GM19395 (cell line): ENCODE measurements around the gene FYN.

Experiments used
- ATAC-seq: cut with Tn5 transposase; IDR thresholded peaks from one replicate; pipeline ENCODE4 v1.9.1; 2021; ENCODE audit warnings: mild to moderate bottlenecking, moderate library complexity; ENCODE audit not compliant: unreplicated experiment

The FYN gene

DNA sequence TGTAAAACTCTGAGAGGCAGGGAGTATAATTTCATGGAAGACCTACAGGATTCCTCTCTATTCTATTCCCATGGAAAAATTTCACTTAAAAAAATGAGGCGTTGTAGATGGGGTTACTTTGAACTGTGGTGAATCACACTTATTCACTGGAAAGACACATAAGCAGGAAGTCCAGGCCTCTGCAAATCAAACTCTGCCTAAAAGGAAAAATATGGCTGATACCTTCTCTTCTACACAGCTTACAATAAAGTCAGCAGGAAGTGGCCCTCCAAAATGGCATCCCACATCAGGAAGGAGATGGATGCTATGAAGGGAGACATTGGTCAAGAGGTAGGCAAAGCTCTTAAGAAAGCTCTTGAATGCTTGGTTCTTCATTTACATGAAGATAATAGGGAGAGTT lies 115.9 kb downstream of the FYN start:
- no peak for ATAC-seq

DNA sequence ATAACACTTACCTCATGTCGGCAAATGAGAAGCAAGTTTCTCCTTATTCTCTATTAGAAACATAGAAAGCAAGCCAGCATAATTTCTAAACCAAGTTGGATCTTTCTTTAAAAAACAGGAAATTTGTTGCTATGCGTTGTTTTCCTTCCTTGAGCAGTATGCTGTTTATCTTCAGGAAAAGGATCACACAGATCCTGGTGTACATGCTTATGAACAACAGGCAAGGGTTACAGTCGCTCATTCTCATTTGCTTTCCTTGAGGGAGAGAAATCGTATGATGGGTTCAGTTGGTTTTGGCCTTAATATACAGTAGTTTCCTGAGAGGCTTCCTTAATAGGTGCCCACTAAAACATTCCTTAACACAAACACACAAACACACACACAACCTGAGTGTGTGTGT lies 118.8 kb downstream of the FYN start:
- no peak for ATAC-seq

- no peak for ATAC-seq
Measured at GRCh38 chr6:111753573-111753972, 119.7 kb downstream of the FYN start.

DNA sequence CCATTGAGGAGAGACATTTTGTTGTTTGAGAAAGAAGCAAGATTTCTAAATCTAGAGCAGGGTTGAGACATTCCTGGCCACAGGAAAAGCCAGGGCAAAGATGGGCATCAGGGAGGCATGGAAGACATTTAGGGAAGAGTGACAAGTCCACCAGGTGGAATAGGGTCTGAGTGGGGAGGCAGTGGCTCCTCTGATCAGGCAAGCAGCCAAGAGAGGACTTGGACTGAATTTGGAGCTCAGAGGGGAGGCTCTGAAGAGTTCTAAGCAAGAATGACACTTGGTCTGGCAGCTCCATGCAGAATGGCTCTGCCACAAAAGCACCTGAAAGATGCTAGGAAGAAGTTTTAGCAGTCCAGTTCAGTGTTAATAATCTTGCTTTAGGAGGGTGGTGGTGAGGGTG lies 120.8 kb downstream of the FYN start:
- ATAC-seq, result no peak

DNA sequence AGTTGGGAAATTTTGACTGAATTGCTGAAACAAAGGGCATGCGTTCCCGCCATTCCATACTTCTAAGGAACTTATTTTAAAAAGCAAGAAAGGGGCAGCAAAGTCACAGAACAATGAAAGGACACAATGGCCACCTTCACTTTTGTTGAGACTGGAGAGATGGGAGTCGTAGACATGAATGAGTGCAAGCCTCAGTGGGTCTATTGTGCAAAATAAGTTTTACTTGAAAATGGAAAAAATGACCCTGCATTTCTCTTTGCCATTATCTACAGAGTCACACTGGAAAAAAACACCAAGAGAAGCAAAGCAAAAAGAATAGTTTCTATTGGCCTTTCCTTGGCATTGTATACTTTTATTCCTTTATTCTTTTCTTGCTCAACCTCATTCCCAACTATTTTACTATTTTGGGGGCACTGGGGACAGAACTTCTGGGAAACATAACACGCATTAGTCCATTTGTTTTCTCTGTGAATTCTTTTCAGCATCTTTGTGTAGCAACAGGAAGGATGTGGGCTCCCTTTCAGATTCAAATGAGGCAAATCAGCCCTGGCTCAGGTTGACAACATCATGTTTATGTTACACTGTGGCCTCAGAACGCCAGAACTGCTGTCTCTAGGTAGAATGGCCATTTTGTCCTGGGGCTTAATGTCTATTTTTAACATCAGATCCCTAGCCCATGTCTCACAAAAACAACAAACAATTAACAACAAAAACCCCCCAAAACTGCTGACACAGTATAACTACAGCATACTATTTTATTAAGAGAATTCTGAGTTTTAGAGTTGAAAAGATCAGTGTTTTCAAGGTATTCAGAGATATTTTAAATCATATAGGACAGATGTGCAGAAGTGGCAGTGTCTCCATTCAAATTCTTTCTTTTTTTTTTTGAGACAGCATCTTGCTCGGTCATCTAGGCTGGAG lies 122.2 kb downstream of the FYN start:
- peak; percentile 88 for ATAC-seq

- no peak for ATAC-seq
Measured at GRCh38 chr6:111750153-111750552, 123.1 kb downstream of the FYN start.

DNA sequence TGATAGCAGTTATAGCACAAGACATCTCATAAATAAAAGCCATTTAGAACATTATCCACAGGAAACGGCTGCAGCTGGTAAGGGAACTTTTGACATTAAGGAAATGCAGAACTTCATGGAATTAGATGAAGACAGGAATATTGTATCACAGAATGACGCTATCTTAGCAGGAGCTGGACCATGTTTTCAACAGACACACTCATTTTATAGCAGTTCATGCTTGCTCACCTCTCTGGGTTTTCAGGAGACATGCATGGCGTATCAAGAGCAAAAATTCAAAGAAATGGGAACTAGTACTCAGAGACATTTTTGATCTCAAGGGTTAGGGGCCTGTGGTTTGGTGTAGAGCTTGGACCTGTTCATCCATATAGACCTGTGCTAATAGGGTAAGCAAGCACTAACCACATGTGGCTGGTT lies 125.0 kb downstream of the FYN start:
- no peak for ATAC-seq

DNA sequence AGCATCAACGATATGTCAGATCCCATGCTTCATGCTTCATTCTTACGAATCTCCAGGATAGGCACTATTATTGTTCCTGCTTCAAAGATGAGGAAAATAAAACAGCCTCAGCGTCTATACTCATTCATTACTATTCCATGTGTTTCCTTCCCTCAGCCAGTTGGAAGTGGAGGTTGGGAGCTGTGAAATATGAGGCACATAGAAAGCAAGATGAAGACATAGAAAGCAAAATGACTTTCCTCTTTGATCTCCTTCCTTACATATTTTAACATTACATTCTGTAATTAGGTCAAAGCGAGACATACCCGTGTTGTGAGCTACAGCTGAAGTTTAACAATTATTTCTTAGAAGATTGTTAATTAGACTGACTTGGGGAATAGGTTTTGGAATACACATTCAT lies 125.4 kb downstream of the FYN start:
- ATAC-seq, result no peak

DNA sequence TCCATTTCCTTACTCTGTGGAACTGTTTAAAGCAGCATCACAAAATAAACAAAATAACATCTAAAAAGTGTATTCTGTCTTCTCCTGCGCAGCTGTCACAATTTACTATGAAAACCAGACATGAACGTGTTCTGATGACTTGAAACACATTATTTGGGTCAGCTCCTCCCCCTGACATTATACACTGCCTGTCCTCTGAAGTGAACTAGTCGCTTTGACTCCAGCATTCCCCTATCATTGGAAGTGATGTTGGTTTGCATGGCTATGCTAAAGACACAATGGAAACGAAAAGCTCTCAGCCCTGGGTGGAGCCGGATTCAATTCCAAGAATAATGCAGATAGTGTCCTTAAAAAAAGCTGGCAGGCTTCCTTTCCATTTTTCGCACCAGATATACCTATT lies 125.9 kb downstream of the FYN start:
- no peak for ATAC-seq

- no peak for ATAC-seq
Measured at GRCh38 chr6:111746983-111747382, 126.3 kb downstream of the FYN start.

DNA sequence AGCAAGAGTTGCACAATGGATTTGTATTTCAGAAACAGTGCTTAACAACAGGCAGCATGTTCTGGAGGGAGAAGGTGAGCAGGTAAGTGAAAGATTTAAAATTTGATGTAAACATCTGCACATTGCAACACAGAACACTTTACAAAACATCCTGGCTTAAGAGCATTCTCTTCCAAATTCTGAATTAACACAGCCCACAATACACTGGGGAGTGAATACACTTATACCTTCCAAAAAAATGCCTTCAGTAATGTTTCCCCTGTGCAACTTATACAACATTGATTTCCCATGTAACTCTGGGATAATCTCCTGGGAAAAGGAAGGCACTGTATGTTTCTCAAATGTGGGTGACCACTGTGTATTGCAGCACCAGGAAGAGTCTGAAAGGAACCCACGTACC lies 127.6 kb downstream of the FYN start:
- no peak for ATAC-seq

- ATAC-seq, result no peak
Measured at GRCh38 chr6:111745186-111745585, 128.1 kb downstream of the FYN start.

- no peak for ATAC-seq
Measured at GRCh38 chr6:111743862-111744692, 129.2 kb downstream of the FYN start.

DNA sequence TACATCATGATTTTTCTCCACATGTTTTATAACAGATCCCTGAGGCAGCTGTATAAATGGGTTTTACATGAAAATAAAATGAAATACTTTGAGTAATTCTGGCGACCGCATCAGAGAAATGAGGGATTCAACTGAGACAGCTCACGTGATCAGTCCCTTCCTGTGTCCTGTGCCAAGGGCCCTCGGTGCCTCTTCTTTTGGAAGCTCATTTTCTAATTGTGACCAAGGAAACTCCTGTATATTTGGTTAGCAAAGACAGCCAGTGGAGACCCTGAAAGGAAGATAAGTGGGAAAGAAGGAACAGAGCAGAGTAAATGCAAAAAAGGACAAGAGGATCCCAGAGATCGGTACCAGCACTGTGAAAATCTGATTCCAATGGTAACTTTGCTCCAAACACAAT lies 129.9 kb downstream of the FYN start:
- no peak for ATAC-seq

DNA sequence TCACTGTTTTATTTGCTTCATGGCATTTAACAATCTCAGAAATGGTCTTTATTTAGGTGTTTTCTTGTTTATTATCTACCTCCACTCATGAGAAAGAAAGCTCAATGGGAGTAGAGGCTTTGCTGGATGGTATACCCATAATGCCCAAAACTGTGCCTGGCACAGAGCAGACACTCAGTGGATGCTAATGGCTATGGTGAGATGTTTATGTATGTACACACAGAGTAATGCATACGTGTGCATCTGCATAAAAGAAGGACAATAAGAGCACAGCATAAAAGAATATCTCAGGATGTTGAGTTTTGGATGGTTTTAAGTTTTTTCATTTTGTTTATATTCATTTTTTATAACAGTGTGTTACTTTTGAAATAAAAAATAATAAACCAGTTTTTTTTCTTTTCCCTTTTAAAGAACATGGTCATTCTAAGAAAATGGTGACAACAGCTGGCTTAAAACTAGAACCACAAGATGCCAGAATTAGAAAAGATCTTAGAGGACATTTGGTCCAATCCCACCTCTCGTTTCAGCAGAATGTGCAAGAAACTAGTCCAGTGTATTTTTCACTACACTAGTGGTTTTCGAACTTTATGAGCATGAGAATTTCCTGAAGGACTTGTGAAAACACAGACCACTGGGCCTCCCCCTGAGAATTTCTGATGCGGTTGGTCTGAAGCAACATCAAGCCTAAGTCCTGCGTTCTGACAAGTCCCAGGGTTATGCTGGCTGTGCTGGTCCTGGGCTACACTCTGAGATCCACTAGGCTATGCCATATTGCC lies 131.9 kb downstream of the FYN start:
- peak; percentile 50 for ATAC-seq

- ATAC-seq, result no peak
Measured at GRCh38 chr6:111740506-111740905, 132.7 kb downstream of the FYN start.

DNA sequence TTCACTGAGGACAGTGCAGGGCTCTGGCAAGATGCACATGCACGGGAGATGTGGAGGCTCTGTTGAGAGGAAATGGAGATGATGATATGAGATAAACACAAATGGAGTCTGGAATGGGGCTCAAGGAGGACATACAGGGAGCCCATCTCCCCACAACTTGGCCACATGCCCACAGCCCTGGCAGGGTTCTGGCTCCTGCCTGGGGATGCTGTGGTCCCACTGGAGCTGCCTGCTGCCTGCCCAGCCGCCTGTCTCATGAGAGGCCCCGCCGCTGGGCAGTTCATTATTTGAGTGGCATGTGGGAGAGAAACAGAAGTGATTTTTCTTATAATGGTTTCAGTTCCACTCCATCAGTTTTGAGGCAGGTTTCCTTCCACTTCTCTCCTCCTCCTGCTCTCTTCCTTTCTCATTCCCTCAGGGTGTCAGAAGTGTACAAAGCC lies 134.0 kb downstream of the FYN start:
- ATAC-seq, result peak; percentile 49

DNA sequence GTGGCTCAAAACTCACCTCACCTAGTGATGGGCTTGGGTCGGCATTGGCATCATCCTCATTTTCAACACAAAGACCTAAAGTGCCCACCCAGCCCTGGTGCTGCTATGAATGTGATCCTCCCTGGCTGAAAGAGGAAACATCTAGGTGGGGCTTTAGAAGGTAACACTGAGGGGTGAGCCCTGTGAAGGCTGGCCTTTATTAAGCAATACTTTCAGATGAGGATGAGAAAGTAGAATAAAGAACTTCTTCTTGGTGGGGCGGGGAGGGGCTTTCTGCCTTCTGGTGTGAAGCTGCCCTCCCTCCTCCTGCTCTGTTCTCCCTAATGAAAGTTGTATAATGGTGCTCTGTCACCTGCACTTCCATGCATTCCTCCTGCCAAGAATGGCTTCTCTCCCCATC lies 134.6 kb downstream of the FYN start:
- no peak for ATAC-seq

- ATAC-seq, result no peak
Measured at GRCh38 chr6:111738156-111738555, 135.1 kb downstream of the FYN start.

DNA sequence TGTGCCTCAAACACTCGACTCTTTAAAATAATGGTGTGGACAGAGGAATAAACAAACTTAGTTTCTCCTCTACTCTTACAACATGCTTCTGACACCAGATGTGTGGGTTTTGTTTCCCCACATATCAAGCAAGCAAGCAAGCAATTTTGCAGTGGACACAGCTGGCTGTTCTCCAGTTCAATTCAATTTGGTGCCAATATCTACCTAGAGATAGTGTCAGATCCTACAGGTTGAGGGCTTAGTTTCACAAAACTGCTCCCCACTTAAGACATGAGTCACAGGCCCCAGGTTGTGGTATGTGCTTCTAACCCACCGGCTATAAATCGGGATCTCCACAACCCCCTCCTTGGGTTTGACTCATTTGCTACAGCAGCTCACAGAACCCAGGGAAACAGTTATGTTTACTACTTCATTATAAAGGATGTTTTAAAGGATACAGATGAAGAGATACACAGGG lies 136.2 kb downstream of the FYN start:
- ATAC-seq, result no peak

GRCh38 chr6:111736005-111736608 lies 137.1 kb downstream of the FYN start:
- no peak for ATAC-seq
